ENCODE measurements around the gene ITK. TPM values are rescaled to one million over a fixed set of nuclear protein-coding genes. Genes with fewer than 3 reads are reported as not detected.
A peak's percentile ranks its signal among the peaks of the same experiment; 100 is the strongest.

The ITK gene
- total and polyA plus RNA-seq, 12 donors, result 0.09 to 4.7 (median 0.68) TPM; not detected in 1

DNA sequence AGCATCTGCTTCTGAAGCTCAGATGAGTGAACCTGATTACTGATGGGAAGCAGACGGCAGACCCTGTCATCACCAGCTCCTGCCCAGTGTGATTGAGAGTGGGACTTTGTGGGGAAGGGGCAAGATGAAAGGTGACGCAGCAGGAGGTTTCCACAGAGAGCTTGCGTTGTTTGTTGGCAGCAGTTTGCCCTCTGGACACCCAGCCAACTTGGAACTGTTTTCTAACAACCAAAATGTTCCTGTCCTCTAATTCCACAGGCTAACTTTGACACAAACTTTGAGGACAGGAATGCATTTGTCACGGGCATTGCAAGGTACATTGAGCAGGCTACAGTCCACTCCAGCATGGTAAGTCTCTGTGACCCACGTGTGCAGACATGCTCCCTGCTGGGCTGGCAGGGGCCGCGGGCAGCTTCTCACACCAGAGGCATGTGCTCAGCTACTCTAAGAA is 106.1 kb downstream of the ITK start:
- TF ChIP-seq, protein P1, sequence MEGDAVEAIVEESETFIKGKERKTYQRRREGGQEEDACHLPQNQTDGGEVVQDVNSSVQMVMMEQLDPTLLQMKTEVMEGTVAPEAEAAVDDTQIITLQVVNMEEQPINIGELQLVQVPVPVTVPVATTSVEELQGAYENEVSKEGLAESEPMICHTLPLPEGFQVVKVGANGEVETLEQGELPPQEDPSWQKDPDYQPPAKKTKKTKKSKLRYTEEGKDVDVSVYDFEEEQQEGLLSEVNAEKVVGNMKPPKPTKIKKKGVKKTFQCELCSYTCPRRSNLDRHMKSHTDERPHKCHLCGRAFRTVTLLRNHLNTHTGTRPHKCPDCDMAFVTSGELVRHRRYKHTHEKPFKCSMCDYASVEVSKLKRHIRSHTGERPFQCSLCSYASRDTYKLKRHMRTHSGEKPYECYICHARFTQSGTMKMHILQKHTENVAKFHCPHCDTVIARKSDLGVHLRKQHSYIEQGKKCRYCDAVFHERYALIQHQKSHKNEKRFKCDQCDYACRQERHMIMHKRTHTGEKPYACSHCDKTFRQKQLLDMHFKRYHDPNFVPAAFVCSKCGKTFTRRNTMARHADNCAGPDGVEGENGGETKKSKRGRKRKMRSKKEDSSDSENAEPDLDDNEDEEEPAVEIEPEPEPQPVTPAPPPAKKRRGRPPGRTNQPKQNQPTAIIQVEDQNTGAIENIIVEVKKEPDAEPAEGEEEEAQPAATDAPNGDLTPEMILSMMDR (IDR thresholded peaks at IDR 0.05), result no peak
- intact Hi-C loops (cut with DNase I), result no loop called here
- DNase-seq, result peak; percentile 42 to 52
- Histone ChIP-seq H3K27me3 (no peaks in the 10 kb centered on the region), H3K4me3 (no peak overlapping the region), H3K36me3 (peaks cover 0 to 49% (median 0%) of the 10 kb centered on the region in 9 donors), H3K4me1 (peaks cover 0 to 80% (median 28%) of the 10 kb centered on the region in 9 donors), H3K9me3 (no peaks in the 10 kb centered on the region), H3K27ac (peak overlapping the region; percentile 46 to 82 (median 76))
- WGBS, 2 donors, result 25 to 37% methylated on average over 7 of the region's 7 CpGs
- peak in 7 of 8 donors; percentile 30 to 87 (median 77) for ATAC-seq

DNA sequence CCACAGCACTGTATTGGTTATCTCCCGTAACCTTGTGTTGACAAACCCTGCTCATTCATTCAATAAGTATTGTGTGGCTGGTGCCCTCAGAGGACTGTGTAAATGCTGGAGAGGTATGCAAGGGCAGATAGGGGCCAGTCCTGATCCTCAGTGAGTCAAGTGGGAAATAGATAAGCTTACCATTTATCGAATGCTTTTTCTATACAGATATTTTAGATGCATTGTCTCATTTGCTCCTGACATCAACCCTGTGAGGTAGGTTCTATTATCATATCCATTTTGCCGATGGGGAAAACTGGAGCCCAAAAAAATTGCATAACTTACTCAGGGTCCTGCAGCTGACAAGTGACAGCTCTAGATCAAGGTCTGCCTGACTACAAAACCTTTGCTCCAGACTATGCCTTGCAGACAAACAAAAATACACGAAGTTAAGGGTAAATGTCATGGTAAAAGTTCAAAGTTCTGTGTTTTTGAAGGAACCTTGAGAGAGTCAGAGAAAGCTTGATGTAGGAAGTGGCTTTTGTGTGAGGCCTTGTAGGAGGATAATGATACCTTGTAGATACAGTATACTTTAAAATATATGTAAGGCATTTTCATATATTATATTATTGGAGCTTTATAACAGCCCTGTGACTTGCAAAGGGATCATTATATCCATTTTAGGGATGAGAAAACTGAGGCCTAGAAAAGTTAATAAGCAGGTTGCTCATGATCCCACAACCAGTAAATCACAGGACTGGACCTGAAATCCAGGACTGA is 107.9 kb downstream of the ITK start:
- ATAC-seq (peak in 5 of 8 donors; percentile 33 to 68 (median 46)), DNase-seq (no peak)
- H3K4me1 ChIP-seq, result peaks cover 0 to 74% (median 28%) of the 10 kb centered on the region in 9 donors
- intact Hi-C loops (cut with DNase I), result no loop called here
- H3K36me3 ChIP-seq, result peaks cover 0 to 55% (median 0%) of the 10 kb centered on the region in 9 donors
- no peaks in the 10 kb centered on the region for H3K27me3 ChIP-seq
- TF ChIP-seq, protein P1 (IDR thresholded peaks at IDR 0.05), result no peak
- WGBS, 2 donors, result 29 to 40% methylated on average over 4 of the region's 4 CpGs
- H3K27ac ChIP-seq, result peak overlapping the region in 7 of 10 donors; percentile 9 to 82 (median 78)
- no peaks in the 10 kb centered on the region for H3K9me3 ChIP-seq
- no peak overlapping the region for H3K4me3 ChIP-seq

DNA sequence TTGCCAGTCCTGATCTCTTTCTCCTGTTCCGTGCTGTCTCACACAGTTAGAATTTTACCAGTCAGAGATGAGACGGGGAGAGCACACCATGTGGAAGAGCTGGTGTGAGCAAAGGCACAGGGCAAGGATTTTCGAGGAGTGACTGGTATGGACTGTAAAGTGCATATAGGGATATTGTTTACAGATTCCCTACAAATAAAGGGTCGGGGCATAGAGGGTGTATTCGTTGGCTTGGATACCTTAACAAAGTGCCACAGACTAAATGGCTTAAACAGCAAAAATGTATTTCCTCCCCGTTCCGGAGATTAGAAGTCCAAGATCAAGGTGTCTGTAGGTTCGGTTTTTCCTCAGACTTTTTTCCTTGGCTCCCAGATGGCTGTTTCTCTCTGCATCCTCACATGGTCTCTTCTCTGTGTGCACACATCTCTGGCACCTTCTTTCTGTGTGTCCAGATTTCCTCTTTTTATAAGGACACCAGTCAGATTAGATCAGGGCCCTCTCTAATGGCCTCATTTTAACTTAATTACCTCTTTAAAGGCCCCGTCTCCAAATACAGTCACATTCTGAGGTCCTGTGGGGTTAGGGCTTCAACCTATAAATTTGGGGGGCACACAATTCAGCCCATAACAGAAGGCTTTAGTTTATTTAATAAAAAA is 108.7 kb downstream of the ITK start:
- Histone ChIP-seq H3K4me1 (peaks cover 0 to 67% (median 22%) of the 10 kb centered on the region in 9 donors), H3K36me3 (peaks cover 0 to 55% (median 0%) of the 10 kb centered on the region in 9 donors), H3K4me3 (no peak overlapping the region), H3K27me3 (no peaks in the 10 kb centered on the region), H3K27ac (peak overlapping the region in 5 of 10 donors; percentile 9 to 78 (median 31)), H3K9me3 (no peaks in the 10 kb centered on the region)
- intact Hi-C loops (cut with DNase I), result no loop called here
- TF ChIP-seq, protein P1 (IDR thresholded peaks at IDR 0.05), result no peak
- WGBS, 2 donors, result 85 to 86% methylated on average over 9 of the region's 9 CpGs
- DNase-seq (no peak), ATAC-seq (no peak)

DNA sequence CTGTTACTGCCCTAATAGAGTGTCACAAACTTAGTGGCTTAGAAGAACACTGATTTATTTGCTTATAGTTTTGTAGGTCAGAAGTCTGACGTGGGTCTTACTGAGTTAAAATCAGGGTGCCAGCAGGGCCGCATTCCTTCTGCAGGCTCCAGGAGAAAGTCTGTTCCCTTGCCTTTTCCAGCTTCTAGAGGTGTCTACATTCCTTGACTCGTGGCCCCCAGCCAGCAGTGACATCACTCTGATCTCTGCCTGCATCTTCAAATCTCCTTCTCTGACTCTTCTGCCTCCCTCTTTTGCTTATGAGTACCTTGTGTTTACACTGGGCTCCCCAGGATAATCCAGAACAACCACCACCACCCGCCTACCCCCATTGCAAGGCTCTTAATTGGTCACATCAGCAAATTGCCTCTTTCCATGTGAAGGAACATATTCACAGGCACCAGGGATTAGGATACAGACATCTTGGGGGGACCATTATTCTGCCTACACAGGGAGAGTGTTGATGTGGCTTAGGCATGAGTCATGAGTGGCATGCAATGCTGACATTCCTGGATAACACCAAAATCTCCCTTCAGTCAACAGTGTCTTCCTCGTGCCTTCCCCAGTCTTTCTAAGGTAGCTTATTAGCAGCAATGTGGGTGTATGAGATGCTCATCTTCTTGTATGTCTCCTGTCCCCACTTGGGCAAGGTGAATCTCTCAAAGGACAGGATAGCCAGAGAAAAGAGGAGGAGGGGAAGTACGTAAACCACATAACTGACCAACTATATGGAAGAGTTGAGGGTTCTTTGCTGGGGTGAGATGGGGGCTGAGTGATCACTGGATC is 109.7 kb downstream of the ITK start:
- no peaks in the 10 kb centered on the region for H3K9me3 ChIP-seq
- intact Hi-C loops (cut with DNase I), result no loop called here
- WGBS, 2 donors, result 58 to 64% methylated on average over 6 of the region's 6 CpGs
- DNase-seq (no peak), ATAC-seq (no peak)
- H3K36me3 ChIP-seq, result peaks cover 0 to 62% (median 0%) of the 10 kb centered on the region in 9 donors
- H3K4me1 ChIP-seq, result peaks cover 0 to 56% (median 13%) of the 10 kb centered on the region in 9 donors
- TF ChIP-seq, protein P1 (IDR thresholded peaks at IDR 0.05), result no peak
- H3K27ac ChIP-seq, result peak overlapping the region in 4 of 10 donors; percentile 31 to 39 (median 34)
- no peak overlapping the region for H3K4me3 ChIP-seq
- no peaks in the 10 kb centered on the region for H3K27me3 ChIP-seq
